GM12864 (cell line): ENCODE data around the gene CRYBB2.
"Not testable (repeated sequence)": the region's sequence is repeated elsewhere in the genome, so short reads cannot be mapped to it uniquely, and the experiment has no call there.

Experiments used
- DNase-seq: peaks from one replicate; pipeline ENCODE4 v3.0.0-alpha.2; 2011; ENCODE audit warnings: low read depth
- H3K4me3 ChIP-seq: 2 replicates; pipeline ENCODE4 v1.5.1; 2011; ENCODE audit warnings: mild to moderate bottlenecking, low read depth, low read length, control low read depth
- CTCF ChIP-seq: IDR thresholded peaks from 2 replicates; pipeline ENCODE4 v1.5.1; 2011; ENCODE audit warnings: low read depth, mild to moderate bottlenecking, moderate library complexity, low read length, control low read depth, inconsistent platforms; ENCODE audit errors: missing control alignments

CRYBB2 gene

GRCh38 chr22:25213221-25213620, 6.2 kb upstream of the CRYBB2 start:
- DNase-seq = no peak
- TF ChIP-seq CTCF = no peak
- no peak overlapping the region for H3K4me3 ChIP-seq

- DNase-seq = no peak
- no peak overlapping the region for H3K4me3 ChIP-seq
- no peak for TF ChIP-seq CTCF
These were observed 3.2 kb upstream of the CRYBB2 start for GRCh38 chr22:25216230-25216629.

- no peak for TF ChIP-seq CTCF
- H3K4me3 ChIP-seq = no peak overlapping the region
- no peak for DNase-seq
These were observed 556 bp downstream of the CRYBB2 start for GRCh38 chr22:25219948-25220442.

GRCh38 chr22:25221790-25222189, 2.4 kb downstream of the CRYBB2 start:
- no peak for TF ChIP-seq CTCF
- no peak overlapping the region for H3K4me3 ChIP-seq
- DNase-seq = no peak

- H3K4me3 ChIP-seq = no peak overlapping the region
- no peak for DNase-seq
- TF ChIP-seq CTCF = no peak
These were observed 3.9 kb downstream of the CRYBB2 start for GRCh38 chr22:25223269-25223850.

GRCh38 chr22:25228822-25229221, 9.4 kb downstream of the CRYBB2 start:
- DNase-seq = no peak
- no peak overlapping the region for H3K4me3 ChIP-seq

GRCh38 chr22:25230760-25231159, 11.3 kb downstream of the CRYBB2 start:
- not testable (repeated sequence) for DNase-seq, H3K4me3 ChIP-seq

More at GRCh38 chr22:25228822-25229221, 9.4 kb downstream of the CRYBB2 start:
- TF ChIP-seq CTCF = no peak

GRCh38 chr22:25232301-25232700, 12.9 kb downstream of the CRYBB2 start:
- no peak for DNase-seq
- no peak for TF ChIP-seq CTCF

GRCh38 chr22:25233706-25234105, 14.3 kb downstream of the CRYBB2 start:
- DNase-seq, H3K4me3 ChIP-seq: not testable (repeated sequence)

More at GRCh38 chr22:25232301-25232700, 12.9 kb downstream of the CRYBB2 start:
- H3K4me3 ChIP-seq = no peak overlapping the region
